Right renal cortex interstitium (tissue), 3 donors: ENCODE results near the gene EXOC6. TPM values are rescaled to one million over a fixed set of nuclear protein-coding genes. Genes with fewer than 3 reads are reported as not detected.
"Not testable (repeated sequence)": the region's sequence is repeated elsewhere in the genome, so short reads cannot be mapped to it uniquely, and the experiment has no call there.

Experiments used
- DNase-seq, 3 donors: peaks; one replicate each; pipeline ENCODE4 v3.0.0-alpha.2; 2013; ENCODE audit warnings: low read depth in 3 of 3, low spot score in 2 of 3
- polyA plus RNA-seq, 3 donors: library from polyadenylated mRNA; unstranded; fragments of 120-200 nt; gene quantifications; one replicate each; pipeline ENCODE4 v1.2.1, GENCODE V29; 2013; ENCODE audit not compliant: insufficient read length in 3 of 3

Gene EXOC6
- polyA plus RNA-seq, 3 donors: 18.2 to 21.4 (median 20.7) TPM

- DNase-seq: no peak
Observed at GRCh38 chr10:93097386-93097785, 249.1 kb downstream of the EXOC6 start.

GRCh38 chr10:93098816-93099215 lies 250.5 kb downstream of the EXOC6 start:
- no peak for DNase-seq

GRCh38 chr10:93099670-93100069 lies 251.3 kb downstream of the EXOC6 start:
- no peak for DNase-seq

- not testable (repeated sequence) for DNase-seq
Observed at GRCh38 chr10:93101148-93101547, 252.8 kb downstream of the EXOC6 start.

- DNase-seq: no peak
Observed at GRCh38 chr10:93103953-93104352, 255.6 kb downstream of the EXOC6 start.

GRCh38 chr10:93106631-93107072 lies 258.3 kb downstream of the EXOC6 start:
- no peak for DNase-seq

Other genes with a start within 250 kb of the EXOC6 start
- 1 to 10 TPM; 9.4 to 9.8 (median 9.4) TPM for gene HHEX, start 158.6 kb upstream of the EXOC6 start, polyA plus RNA-seq
- gene CYP26C1, start 212.3 kb downstream of the EXOC6 start, polyA plus RNA-seq: under 1 TPM; 0.04 to 0.10 (median 0.07) TPM
- gene CYP26A1, start 225.4 kb downstream of the EXOC6 start, polyA plus RNA-seq: under 1 TPM in 1 of 3 donors, not detected in 2; 0.11 TPM